A204.1 (cell line): ENCODE results near the gene MFSD1.

Experiments used
- FAIRE-seq: peaks from 2 replicates; lab custom pipeline; 2012; peaks lifted over from hg19 to GRCh38; lab: Jason Lieb, UNC

The MFSD1 gene

DNA sequence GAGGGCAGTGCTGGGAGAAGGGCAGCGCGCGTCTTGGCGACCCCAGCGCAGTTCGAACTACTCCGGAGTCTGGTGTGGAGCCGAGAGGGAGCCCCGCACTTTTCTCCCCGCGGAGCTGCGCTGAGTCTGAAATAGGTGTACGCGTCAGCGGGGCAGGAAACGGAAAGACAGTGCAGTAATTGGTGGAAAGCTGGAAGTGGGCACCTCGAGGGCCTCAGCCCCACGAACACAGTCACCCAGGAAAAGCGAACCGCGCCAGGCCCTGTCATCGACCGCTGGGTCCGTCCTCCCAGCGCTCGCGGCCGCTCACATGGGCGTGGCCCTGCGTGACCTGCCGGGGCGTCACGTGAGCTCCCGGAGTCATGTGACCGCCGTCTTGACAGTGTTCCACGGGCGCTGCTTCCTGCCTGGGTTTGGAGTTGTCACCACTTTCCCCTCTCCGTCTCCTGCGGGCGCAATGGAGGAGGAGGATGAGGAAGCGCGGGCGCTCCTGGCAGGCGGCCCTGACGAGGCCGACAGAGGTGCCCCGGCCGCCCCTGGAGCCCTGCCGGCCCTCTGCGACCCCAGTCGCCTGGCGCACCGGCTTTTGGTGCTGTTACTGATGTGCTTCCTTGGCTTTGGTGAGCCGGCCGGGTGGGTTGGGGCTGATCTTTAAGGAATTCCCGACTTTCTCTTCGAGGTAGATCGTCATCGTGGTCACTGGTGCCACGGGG lies at the start of gene MFSD1:
MFSD1 (plus strand) TSS at position 359 of the 713 bp plus-strand sequence; CDS start at position 458, 99 bp downstream.
- FAIRE-seq, result no peak

GRCh38 chr3:158753854-158754253 lies 48.0 kb upstream of the MFSD1 start:
- no peak for FAIRE-seq

DNA sequence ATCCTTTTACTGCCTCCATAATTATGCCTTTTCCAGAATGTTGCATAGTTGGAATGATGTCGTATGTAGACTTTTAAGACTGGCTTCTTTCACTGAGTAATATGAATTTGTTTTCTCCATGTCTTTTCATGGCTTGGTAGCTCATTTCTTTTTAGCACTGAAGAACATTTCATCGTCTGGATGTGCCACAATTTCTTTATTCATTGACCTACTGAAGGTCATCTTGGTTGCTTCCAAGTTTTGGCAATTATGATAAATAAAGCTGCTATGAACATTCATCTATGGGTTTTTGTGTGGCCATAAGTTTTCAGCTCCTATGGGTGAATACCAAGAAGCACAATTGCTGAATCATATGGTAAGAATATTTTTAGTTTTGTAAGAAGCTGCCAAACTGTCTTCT lies 46.4 kb upstream of the MFSD1 start:
- no peak for FAIRE-seq

DNA sequence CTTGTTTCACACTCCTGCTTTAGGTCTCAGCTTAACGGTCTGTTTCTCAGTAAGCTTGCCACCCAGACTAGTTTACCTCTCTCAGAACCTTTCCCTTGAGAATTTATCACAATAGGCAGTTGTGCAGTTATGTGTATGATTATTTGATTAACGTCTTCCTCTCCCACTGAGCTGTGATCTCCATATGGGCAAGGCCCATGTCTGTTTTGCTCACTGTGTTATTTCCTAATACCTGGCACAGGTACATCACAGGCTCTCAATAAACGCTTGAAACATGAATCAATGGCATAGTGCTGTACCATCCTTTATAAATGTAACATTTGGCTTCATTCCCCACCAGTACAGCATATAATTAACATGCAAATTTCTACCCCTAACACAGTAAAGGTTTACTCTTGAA lies 40.5 kb upstream of the MFSD1 start:
- FAIRE-seq, result no peak

- no peak for FAIRE-seq
Observed at GRCh38 chr3:158762701-158763100, 39.2 kb upstream of the MFSD1 start.

- FAIRE-seq, result no peak
Observed at GRCh38 chr3:158763421-158763820, 38.4 kb upstream of the MFSD1 start.

DNA sequence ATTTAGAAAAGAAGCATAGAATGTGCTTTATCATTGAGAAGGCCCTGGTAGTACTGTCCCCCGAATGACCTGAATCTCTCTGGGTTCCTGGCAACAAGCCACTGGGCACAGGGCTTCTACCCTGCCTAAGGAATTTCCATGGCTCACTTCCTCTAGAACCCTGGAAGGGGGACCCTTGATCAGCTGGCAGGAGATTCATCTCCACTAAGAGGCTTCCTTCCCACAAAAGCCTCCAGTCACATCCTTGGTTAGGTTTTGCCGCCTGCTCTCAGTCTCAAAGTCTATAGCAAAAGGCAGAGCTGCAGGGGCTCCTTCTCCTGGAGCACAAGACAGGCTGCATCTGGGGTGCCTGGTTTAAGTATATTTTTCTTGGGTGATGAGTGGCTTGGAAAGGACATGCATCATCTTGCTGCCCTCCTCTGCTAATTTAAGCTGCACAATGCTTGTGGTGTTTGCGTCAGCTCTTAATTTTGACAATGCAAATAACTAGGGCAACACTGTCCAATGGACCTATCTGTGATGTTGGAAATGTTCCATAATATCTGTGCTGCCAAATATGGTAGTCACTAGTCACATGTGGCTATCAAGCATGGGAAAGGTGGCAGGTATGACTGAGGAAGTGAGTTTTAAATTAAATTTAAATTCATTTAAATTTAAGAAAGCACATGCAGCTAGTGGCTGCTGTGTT lies 36.2 kb upstream of the MFSD1 start:
- no peak for FAIRE-seq

DNA sequence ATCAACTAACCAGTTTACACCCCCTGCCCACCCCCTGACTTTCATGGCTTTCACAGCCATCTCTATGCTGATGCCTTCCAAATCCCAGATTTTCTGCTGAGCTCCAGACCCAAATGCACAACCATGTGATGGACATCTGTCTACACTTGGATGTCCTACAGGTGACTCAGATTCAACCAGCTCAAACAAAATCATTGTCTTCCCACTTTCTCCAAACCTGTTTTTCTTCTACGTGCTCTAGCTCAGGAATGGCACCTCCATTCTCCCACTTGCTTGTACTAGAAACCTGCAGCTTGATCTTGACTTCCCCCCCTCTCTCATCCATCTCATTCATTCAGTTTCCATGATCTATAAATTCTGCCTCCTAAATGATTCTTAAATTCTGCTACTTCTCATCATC lies 35.5 kb upstream of the MFSD1 start:
- no peak for FAIRE-seq

GRCh38 chr3:158768361-158768787 lies 33.5 kb upstream of the MFSD1 start:
- FAIRE-seq, result no peak

- FAIRE-seq, result no peak
Observed at GRCh38 chr3:158768881-158769543, 32.8 kb upstream of the MFSD1 start.

DNA sequence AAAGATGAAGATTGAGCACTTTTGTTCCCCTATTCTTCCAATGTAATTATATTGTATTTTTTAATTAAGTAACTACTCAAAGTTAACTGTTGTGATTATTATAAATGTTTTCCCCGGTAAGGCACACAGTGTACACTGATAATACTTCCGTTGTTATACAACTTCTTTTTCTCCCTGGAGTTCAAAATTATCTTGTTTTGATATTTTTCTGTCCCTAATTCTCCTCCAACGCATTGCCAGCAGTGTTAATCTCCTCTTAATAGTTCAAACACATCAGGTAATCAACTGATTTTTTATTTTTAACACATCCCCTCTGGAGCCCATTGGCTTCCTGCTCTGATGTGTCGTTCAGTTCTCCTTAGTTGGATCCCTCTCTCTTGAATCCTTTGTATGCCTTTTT lies 32.3 kb upstream of the MFSD1 start:
- FAIRE-seq, result no peak

DNA sequence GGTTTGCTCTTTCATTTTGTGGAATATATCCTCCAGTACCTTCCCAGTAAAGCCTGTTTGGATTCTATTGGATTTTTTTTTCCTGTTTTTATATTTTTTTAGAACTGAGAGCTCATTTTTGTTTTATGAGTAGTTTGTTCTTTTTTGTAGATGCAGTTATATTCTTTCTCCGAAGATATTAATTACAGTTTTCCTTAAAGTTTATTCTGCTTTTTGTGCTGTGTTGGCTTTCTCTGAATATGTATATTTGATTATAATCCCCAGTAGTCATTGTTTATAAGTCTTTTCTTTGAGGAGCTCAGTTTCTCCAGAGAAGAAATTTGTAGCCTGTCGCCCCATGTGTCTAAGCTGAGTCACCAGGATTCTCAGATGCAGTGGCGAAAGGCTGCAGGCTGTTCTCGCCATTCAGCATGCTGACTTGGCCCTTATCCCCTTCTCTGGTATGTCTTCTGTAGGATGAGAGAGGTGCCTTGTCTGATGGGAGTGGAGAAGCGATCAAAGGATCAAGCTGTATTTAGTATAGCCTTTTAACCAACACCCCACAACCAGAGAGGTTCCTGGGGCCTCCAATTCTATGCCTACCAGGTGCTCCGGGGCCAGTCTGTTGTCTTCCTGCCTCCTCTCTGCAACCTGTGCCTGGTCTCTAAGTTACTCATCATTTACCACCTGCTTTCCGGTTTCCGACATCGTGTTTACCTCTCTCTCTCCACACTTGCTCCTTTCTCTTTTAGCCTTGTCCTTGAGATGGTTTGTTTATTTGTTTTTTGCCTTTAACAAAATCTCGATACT lies 31.7 kb upstream of the MFSD1 start:
- FAIRE-seq, result no peak

DNA sequence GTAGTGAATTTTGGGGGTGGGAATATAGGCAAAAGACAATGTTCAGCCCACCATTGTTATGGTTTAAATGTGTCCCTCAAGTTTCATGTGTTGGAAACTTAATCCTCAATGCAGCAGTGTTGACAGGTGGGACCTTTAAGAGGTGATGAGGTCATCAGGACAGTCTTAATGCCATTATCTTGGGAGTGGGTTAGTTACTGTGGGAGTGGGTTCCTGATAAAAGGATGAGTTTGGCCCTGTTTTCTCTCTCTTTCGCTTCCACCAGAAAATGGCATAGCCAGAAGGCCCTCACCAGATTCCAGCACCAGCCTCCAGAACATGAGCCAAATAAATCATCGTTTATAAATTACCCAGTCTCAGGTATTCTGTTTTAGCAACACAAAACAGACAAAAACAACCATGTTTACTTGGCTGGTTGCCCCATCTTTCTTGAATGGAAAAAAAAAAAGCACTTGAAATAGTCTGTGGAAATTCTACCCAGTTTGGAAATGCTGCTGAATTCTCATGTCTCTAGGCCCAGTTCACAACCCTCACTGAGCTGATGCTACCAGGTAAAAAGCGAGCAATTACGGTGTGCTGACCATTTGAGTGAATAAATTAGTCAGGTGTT lies 31.0 kb upstream of the MFSD1 start:
- no peak for FAIRE-seq

- no peak for FAIRE-seq
Observed at GRCh38 chr3:158771577-158771976, 30.3 kb upstream of the MFSD1 start.

GRCh38 chr3:158771982-158772381 lies 29.9 kb upstream of the MFSD1 start:
- FAIRE-seq, result no peak

- FAIRE-seq, result no peak
Observed at GRCh38 chr3:158773166-158773565, 28.7 kb upstream of the MFSD1 start.

GRCh38 chr3:158773845-158774830 lies 27.7 kb upstream of the MFSD1 start:
- FAIRE-seq, result no peak

- no peak for FAIRE-seq
Observed at GRCh38 chr3:158774965-158775364, 26.9 kb upstream of the MFSD1 start.

GRCh38 chr3:158775426-158776410 lies 26.1 kb upstream of the MFSD1 start:
- FAIRE-seq, result no peak

DNA sequence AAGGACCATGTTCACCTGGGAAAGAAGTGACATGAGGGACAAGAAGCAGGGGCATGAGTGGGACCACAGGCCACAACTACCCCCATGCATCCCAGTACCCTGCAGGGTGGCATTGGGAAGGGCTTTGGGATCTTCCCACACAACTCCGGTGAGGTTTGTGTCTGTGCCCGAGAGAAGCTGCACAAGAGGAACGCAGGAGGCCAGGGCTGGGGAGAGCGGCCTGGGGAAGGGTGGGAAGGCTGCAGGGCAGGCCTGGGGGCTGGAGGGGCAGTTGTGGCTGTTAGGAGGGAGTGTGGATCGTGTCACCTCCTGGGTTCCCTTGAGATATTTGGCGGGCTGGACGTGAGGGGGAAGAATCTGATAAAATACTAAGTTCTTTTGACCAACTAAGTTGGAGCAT lies 25.3 kb upstream of the MFSD1 start:
- FAIRE-seq, result no peak
